ENCODE data around the gene SAMD8.
"Not testable (repeated sequence)": the region's sequence is repeated elsewhere in the genome, so short reads cannot be mapped to it uniquely, and the experiment has no call there.

The SAMD8 gene

GRCh38 chr10:75123088-75123682, 11.7 kb downstream of the SAMD8 start:
- Histone ChIP-seq H4K91ac (ENCODE audit: low read depth, low read length, poor library complexity) (no peak overlapping the region), H2AFZ (ENCODE audit: low read length) (no peak overlapping the region), H3K4me3 (ENCODE audit: low read length in 2 of 2) (no peak overlapping the region), H3K4me1 (ENCODE audit: control insufficient read depth in 2 of 2, insufficient read depth in 1 of 2, low read depth in 1 of 2, low read length in 2 of 2) (no peaks in the 10 kb centered on the region), H3K14ac (ENCODE audit: low read length) (no peak overlapping the region), H3K4ac (ENCODE audit: low read length) (no peak overlapping the region), H3K36me3 (replicated peaks in 1 of 2; ENCODE audit: control insufficient read depth in 2 of 2, insufficient read depth in 2 of 2, low read length in 2 of 2) (peaks cover 2 to 6% of the 10 kb centered on the region in 2 donors), H2BK120ac (ENCODE audit: low read depth, low read length) (no peak overlapping the region), H3K23ac (ENCODE audit: low read depth, low read length, poor library complexity) (no peak overlapping the region), H3K18ac (ENCODE audit: low read length) (no peak overlapping the region), H2BK5ac (ENCODE audit: low read length) (no peak overlapping the region), H3K27ac (replicated peaks; ENCODE audit: low read length) (no peak overlapping the region), H3K9me3 (replicated peaks in 1 of 2; ENCODE audit: control insufficient read depth in 2 of 2, insufficient read depth in 1 of 2, low read depth in 1 of 2, low read length in 2 of 2) (no peaks in the 10 kb centered on the region), H3K9ac (ENCODE audit: low read depth, low read length, poor library complexity) (no peak overlapping the region), H4K8ac (ENCODE audit: low read depth, low read length) (no peak overlapping the region), H3K27me3 (ENCODE audit: control insufficient read depth in 3 of 3, insufficient read depth in 3 of 3, low read depth in 1 of 3, low read length in 3 of 3) (no peaks in the 10 kb centered on the region), H3K79me1 (ENCODE audit: low read depth, low read length) (peaks cover 2% of the 10 kb centered on the region), H2AK5ac (ENCODE audit: low read depth, low read length) (no peak overlapping the region), H2BK15ac (ENCODE audit: low read length) (no peak overlapping the region), H3K4me2 (ENCODE audit: insufficient read depth, low read length, poor library complexity, severe bottlenecking) (no peak overlapping the region), H2BK12ac (ENCODE audit: low read length) (no peak overlapping the region)
- WGBS, 2 donors (ENCODE audit: extremely low coverage in 2 of 2, insufficient read length in 2 of 2, insufficient replicate concordance in 1 of 2), result no CpG with 5 or more reads among the region's 4 CpGs
- no peak for DNase-seq (ENCODE audit: low spot score)

- Histone ChIP-seq H2AFZ (ENCODE audit: low read length) (no peak overlapping the region), H3K4me1 (ENCODE audit: control insufficient read depth in 2 of 2, insufficient read depth in 1 of 2, low read depth in 1 of 2, low read length in 2 of 2) (no peaks in the 10 kb centered on the region), H3K79me1 (ENCODE audit: low read depth, low read length) (peaks cover 2% of the 10 kb centered on the region), H3K14ac (ENCODE audit: low read length) (no peak overlapping the region), H2BK5ac (ENCODE audit: low read length) (no peak overlapping the region), H3K27me3 (ENCODE audit: control insufficient read depth in 3 of 3, insufficient read depth in 3 of 3, low read depth in 1 of 3, low read length in 3 of 3) (no peaks in the 10 kb centered on the region), H3K9ac (ENCODE audit: low read depth, low read length, poor library complexity) (no peak overlapping the region), H4K91ac (ENCODE audit: low read depth, low read length, poor library complexity) (no peak overlapping the region), H2BK12ac (ENCODE audit: low read length) (no peak overlapping the region), H3K9me3 (replicated peaks in 1 of 2; ENCODE audit: control insufficient read depth in 2 of 2, insufficient read depth in 1 of 2, low read depth in 1 of 2, low read length in 2 of 2) (no peaks in the 10 kb centered on the region), H3K23ac (ENCODE audit: low read depth, low read length, poor library complexity) (no peak overlapping the region), H3K36me3 (replicated peaks in 1 of 2; ENCODE audit: control insufficient read depth in 2 of 2, insufficient read depth in 2 of 2, low read length in 2 of 2) (peaks cover 2 to 9% of the 10 kb centered on the region in 2 donors), H3K18ac (ENCODE audit: low read length) (no peak overlapping the region), H2BK15ac (ENCODE audit: low read length) (no peak overlapping the region), H4K8ac (ENCODE audit: low read depth, low read length) (no peak overlapping the region), H2BK120ac (ENCODE audit: low read depth, low read length) (no peak overlapping the region), H3K4me2 (ENCODE audit: insufficient read depth, low read length, poor library complexity, severe bottlenecking) (no peak overlapping the region), H3K27ac (replicated peaks; ENCODE audit: low read length) (no peak overlapping the region), H3K4me3 (ENCODE audit: low read length in 2 of 2) (no peak overlapping the region), H2AK5ac (ENCODE audit: low read depth, low read length) (no peak overlapping the region), H3K4ac (ENCODE audit: low read length) (no peak overlapping the region)
- DNase-seq (ENCODE audit: low spot score), result no peak
- no CpG with 5 or more reads among the region's 2 CpGs for WGBS, 2 donors (ENCODE audit: extremely low coverage in 2 of 2, insufficient read length in 2 of 2, insufficient replicate concordance in 1 of 2)
Measured at GRCh38 chr10:75126277-75126676, 14.8 kb downstream of the SAMD8 start.

DNA sequence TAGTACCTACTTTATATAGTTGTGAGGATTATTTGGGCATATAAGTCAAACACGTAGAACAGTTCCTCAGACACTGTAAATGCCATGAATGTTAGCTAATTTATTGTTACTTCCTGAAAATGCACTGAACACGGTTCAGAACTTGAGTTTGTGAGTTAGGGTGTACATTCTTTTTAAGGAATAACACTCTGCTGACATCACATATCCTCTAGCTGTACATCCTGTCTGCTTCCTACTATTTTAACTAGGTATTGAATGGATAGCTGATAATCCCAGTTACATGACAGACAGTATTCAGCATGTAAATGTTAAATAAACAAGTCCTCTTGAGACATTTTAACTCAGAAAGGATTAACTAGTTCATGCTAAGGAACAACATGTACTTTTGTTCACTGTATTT, 16.0 kb downstream of the SAMD8 start:
- H4K91ac ChIP-seq (ENCODE audit: low read depth, low read length, poor library complexity), result no peak overlapping the region
- H3K4me2 ChIP-seq (ENCODE audit: insufficient read depth, low read length, poor library complexity, severe bottlenecking), result no peak overlapping the region
- H3K14ac ChIP-seq (ENCODE audit: low read length), result no peak overlapping the region
- no peak overlapping the region for H2AK5ac ChIP-seq (ENCODE audit: low read depth, low read length)
- no peak overlapping the region for H3K23ac ChIP-seq (ENCODE audit: low read depth, low read length, poor library complexity)
- H3K4me1 ChIP-seq (ENCODE audit: control insufficient read depth in 2 of 2, insufficient read depth in 1 of 2, low read depth in 1 of 2, low read length in 2 of 2), result no peaks in the 10 kb centered on the region
- no CpG with 5 or more reads among the region's 2 CpGs for WGBS, 2 donors (ENCODE audit: extremely low coverage in 2 of 2, insufficient read length in 2 of 2, insufficient replicate concordance in 1 of 2)
- H2BK12ac ChIP-seq (ENCODE audit: low read length), result no peak overlapping the region
- H4K8ac ChIP-seq (ENCODE audit: low read depth, low read length), result no peak overlapping the region
- DNase-seq (ENCODE audit: low spot score), result no peak
- no peaks in the 10 kb centered on the region for H3K27me3 ChIP-seq (ENCODE audit: control insufficient read depth in 3 of 3, insufficient read depth in 3 of 3, low read depth in 1 of 3, low read length in 3 of 3)
- H3K4me3 ChIP-seq (ENCODE audit: low read length in 2 of 2), result no peak overlapping the region
- no peak overlapping the region for H3K27ac ChIP-seq (replicated peaks; ENCODE audit: low read length)
- peaks cover 2 to 9% of the 10 kb centered on the region in 2 donors for H3K36me3 ChIP-seq (replicated peaks in 1 of 2; ENCODE audit: control insufficient read depth in 2 of 2, insufficient read depth in 2 of 2, low read length in 2 of 2)
- no peak overlapping the region for H3K4ac ChIP-seq (ENCODE audit: low read length)
- H2AFZ ChIP-seq (ENCODE audit: low read length), result no peak overlapping the region
- no peak overlapping the region for H3K9ac ChIP-seq (ENCODE audit: low read depth, low read length, poor library complexity)
- no peak overlapping the region for H3K18ac ChIP-seq (ENCODE audit: low read length)
- no peaks in the 10 kb centered on the region for H3K9me3 ChIP-seq (replicated peaks in 1 of 2; ENCODE audit: control insufficient read depth in 2 of 2, insufficient read depth in 1 of 2, low read depth in 1 of 2, low read length in 2 of 2)
- no peak overlapping the region for H2BK15ac ChIP-seq (ENCODE audit: low read length)
- no peak overlapping the region for H2BK5ac ChIP-seq (ENCODE audit: low read length)
- peaks cover 2% of the 10 kb centered on the region for H3K79me1 ChIP-seq (ENCODE audit: low read depth, low read length)
- no peak overlapping the region for H2BK120ac ChIP-seq (ENCODE audit: low read depth, low read length)

DNA sequence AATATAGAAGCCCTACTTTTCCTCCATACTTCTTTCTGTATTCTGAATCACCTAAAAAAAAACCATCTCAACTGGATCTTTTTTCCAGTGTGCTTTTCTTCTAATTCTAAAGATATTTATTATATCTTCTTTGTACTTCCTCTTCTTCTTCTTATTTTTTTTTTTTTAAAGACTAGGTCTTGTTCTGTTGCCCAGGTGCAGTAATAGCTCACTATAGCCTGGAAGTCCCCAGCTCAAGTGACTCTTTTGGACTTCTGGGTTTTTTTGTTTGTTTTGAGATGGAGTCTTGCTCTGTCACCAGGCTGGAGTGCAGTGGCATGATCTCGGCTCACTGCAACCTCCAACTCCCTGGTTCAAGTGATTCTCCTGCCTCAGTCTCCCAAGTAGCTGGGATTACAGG, 17.5 kb downstream of the SAMD8 start:
- not testable (repeated sequence) for H2BK120ac ChIP-seq (ENCODE audit: low read depth, low read length); H3K36me3 ChIP-seq (replicated peaks in 1 of 2; ENCODE audit: control insufficient read depth in 2 of 2, insufficient read depth in 2 of 2, low read length in 2 of 2); H3K79me1 ChIP-seq (ENCODE audit: low read depth, low read length); H3K4ac ChIP-seq (ENCODE audit: low read length); DNase-seq (ENCODE audit: low spot score); H3K4me3 ChIP-seq (ENCODE audit: low read length in 2 of 2); H4K8ac ChIP-seq (ENCODE audit: low read depth, low read length); H3K14ac ChIP-seq (ENCODE audit: low read length); H2AFZ ChIP-seq (ENCODE audit: low read length); H3K27ac ChIP-seq (replicated peaks; ENCODE audit: low read length); H3K9ac ChIP-seq (ENCODE audit: low read depth, low read length, poor library complexity); H2BK5ac ChIP-seq (ENCODE audit: low read length); H3K4me1 ChIP-seq (ENCODE audit: control insufficient read depth in 2 of 2, insufficient read depth in 1 of 2, low read depth in 1 of 2, low read length in 2 of 2); H2BK12ac ChIP-seq (ENCODE audit: low read length); H3K23ac ChIP-seq (ENCODE audit: low read depth, low read length, poor library complexity); H2AK5ac ChIP-seq (ENCODE audit: low read depth, low read length); H2BK15ac ChIP-seq (ENCODE audit: low read length); H4K91ac ChIP-seq (ENCODE audit: low read depth, low read length, poor library complexity); H3K4me2 ChIP-seq (ENCODE audit: insufficient read depth, low read length, poor library complexity, severe bottlenecking); H3K9me3 ChIP-seq (replicated peaks in 1 of 2; ENCODE audit: control insufficient read depth in 2 of 2, insufficient read depth in 1 of 2, low read depth in 1 of 2, low read length in 2 of 2); H3K18ac ChIP-seq (ENCODE audit: low read length); H3K27me3 ChIP-seq (ENCODE audit: control insufficient read depth in 3 of 3, insufficient read depth in 3 of 3, low read depth in 1 of 3, low read length in 3 of 3)
- WGBS, 2 donors (ENCODE audit: extremely low coverage in 2 of 2, insufficient read length in 2 of 2, insufficient replicate concordance in 1 of 2), result no CpG with 5 or more reads among the region's 1 CpG
